ENCODE results near the gene FAM13C. TPM values are rescaled to one million over a fixed set of nuclear protein-coding genes. Genes with fewer than 3 reads are reported as not detected.

FAM13C gene
- polyA plus RNA-seq, 1 of the 3 experiments (the other 2 are of a cell fraction), result 7.6 TPM

- DNase-seq, result no peak
These were observed 22.1 kb downstream of the FAM13C start for GRCh38 chr10:59340285-59340684.

More at GRCh38 chr10:59340285-59340684, 22.1 kb downstream of the FAM13C start:
- Histone ChIP-seq H2AFZ (ENCODE audit: low read depth) (no peak overlapping the region), H3K27me3 (ENCODE audit: insufficient read depth) (no peaks in the 10 kb centered on the region), H3K27ac (ENCODE audit: low read depth in 2 of 2, low read length in 1 of 2) (no peak overlapping the region), H4K20me1 (ENCODE audit: insufficient read depth) (no peaks in the 10 kb centered on the region), H3K79me2 (ENCODE audit: insufficient read depth) (no peaks in the 10 kb centered on the region), H3F3A (replicated peaks; ENCODE audit: insufficient read depth) (peaks cover 22% of the 10 kb centered on the region), H3K4me2 (no peak overlapping the region), H3K4me3 (ENCODE audit: low read depth in 2 of 2, low read length in 1 of 2) (no peak overlapping the region), H3K36me3 (replicated peaks in 1 of 2; ENCODE audit: control insufficient read depth in 1 of 2, insufficient read depth in 2 of 2, low read length in 1 of 2) (peaks cover 4 to 7% of the 10 kb centered on the region in 2 experiments), H3K9me2 (no peaks in the 10 kb centered on the region), H3K4me1 (ENCODE audit: control insufficient read depth in 1 of 2, insufficient read depth in 2 of 2, low read depth in 1 of 2, low read length in 1 of 2) (peaks cover 5 to 26% of the 10 kb centered on the region in 2 experiments; a peak in 3 of 4 replicates), H3K9me3 (no peaks in the 10 kb centered on the region), H3K9ac (no peak overlapping the region)
- WGBS (ENCODE audit: low lambda C conversion rate), result 64% methylated on average over 1 of the region's 1 CpG
- TF ChIP-seq TCF12 (IDR thresholded peaks at IDR 0.05), result no peak
- TF ChIP-seq MEF2A (IDR thresholded peaks at IDR 0.05; ENCODE audit: borderline replicate concordance, low read depth), result no peak
- TF ChIP-seq ELF1 (IDR thresholded peaks at IDR 0.05), result no peak
- TF ChIP-seq YY1 (IDR thresholded peaks at IDR 0.05; ENCODE audit: low read depth), result no peak
- TF ChIP-seq, protein P1, sequence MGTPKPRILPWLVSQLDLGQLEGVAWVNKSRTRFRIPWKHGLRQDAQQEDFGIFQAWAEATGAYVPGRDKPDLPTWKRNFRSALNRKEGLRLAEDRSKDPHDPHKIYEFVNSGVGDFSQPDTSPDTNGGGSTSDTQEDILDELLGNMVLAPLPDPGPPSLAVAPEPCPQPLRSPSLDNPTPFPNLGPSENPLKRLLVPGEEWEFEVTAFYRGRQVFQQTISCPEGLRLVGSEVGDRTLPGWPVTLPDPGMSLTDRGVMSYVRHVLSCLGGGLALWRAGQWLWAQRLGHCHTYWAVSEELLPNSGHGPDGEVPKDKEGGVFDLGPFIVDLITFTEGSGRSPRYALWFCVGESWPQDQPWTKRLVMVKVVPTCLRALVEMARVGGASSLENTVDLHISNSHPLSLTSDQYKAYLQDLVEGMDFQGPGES (IDR thresholded peaks at IDR 0.05; ENCODE audit: low read depth, low read length), result no peak
- no peak for TF ChIP-seq EZH2phosphoT487 (IDR thresholded peaks at IDR 0.05; ENCODE audit: borderline replicate concordance, low read depth)
- TF ChIP-seq, protein P2, sequence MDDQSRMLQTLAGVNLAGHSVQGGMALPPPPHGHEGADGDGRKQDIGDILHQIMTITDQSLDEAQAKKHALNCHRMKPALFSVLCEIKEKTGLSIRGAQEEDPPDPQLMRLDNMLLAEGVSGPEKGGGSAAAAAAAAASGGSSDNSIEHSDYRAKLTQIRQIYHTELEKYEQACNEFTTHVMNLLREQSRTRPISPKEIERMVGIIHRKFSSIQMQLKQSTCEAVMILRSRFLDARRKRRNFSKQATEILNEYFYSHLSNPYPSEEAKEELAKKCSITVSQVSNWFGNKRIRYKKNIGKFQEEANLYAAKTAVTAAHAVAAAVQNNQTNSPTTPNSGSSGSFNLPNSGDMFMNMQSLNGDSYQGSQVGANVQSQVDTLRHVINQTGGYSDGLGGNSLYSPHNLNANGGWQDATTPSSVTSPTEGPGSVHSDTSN (IDR thresholded peaks at IDR 0.05), result no peak
- no peak for TF ChIP-seq NFIC (IDR thresholded peaks at IDR 0.05; ENCODE audit: borderline replicate concordance)
- TF ChIP-seq, protein P3, sequence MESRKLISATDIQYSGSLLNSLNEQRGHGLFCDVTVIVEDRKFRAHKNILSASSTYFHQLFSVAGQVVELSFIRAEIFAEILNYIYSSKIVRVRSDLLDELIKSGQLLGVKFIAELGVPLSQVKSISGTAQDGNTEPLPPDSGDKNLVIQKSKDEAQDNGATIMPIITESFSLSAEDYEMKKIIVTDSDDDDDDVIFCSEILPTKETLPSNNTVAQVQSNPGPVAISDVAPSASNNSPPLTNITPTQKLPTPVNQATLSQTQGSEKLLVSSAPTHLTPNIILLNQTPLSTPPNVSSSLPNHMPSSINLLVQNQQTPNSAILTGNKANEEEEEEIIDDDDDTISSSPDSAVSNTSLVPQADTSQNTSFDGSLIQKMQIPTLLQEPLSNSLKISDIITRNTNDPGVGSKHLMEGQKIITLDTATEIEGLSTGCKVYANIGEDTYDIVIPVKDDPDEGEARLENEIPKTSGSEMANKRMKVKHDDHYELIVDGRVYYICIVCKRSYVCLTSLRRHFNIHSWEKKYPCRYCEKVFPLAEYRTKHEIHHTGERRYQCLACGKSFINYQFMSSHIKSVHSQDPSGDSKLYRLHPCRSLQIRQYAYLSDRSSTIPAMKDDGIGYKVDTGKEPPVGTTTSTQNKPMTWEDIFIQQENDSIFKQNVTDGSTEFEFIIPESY (IDR thresholded peaks at IDR 0.05; ENCODE audit: borderline replicate concordance, low read depth), result no peak
- TF ChIP-seq, protein P4, sequence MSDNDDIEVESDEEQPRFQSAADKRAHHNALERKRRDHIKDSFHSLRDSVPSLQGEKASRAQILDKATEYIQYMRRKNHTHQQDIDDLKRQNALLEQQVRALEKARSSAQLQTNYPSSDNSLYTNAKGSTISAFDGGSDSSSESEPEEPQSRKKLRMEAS (IDR thresholded peaks at IDR 0.05; ENCODE audit: low read depth), result no peak
- no peak for TF ChIP-seq RCOR1 (IDR thresholded peaks at IDR 0.05; ENCODE audit: low read length)
- TF ChIP-seq GABPA (IDR thresholded peaks at IDR 0.05; ENCODE audit: low read depth), result no peak
- TF ChIP-seq, protein P5, sequence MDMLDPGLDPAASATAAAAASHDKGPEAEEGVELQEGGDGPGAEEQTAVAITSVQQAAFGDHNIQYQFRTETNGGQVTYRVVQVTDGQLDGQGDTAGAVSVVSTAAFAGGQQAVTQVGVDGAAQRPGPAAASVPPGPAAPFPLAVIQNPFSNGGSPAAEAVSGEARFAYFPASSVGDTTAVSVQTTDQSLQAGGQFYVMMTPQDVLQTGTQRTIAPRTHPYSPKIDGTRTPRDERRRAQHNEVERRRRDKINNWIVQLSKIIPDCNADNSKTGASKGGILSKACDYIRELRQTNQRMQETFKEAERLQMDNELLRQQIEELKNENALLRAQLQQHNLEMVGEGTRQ (IDR thresholded peaks at IDR 0.05; ENCODE audit: borderline replicate concordance, low read depth, low read length), result no peak
- no peak for TF ChIP-seq CHD2 (IDR thresholded peaks at IDR 0.05; ENCODE audit: low read length, partially characterized antibody)
- ChIA-PET CTCF (no interaction called here), POLR2A (no interaction called here)
